Liver (tissue), 9 donors: ENCODE results near the gene PZP. TPM values are rescaled to one million over a fixed set of nuclear protein-coding genes. Genes with fewer than 3 reads are reported as not detected.
A peak's percentile ranks its signal among the peaks of the same experiment; 100 is the strongest.
"Not testable (repeated sequence)": the region's sequence is repeated elsewhere in the genome, so short reads cannot be mapped to it uniquely, and the experiment has no call there.

Source experiments
- DNase-seq: peaks from one replicate; pipeline ENCODE4 v3.0.0-alpha.2; 2017; ENCODE audit warnings: low spot score
- H3K27ac ChIP-seq, 2 donors: one replicate each; pipeline ENCODE4 v1.7.0; 2013; ENCODE audit warnings: inconsistent platforms in 2 of 2, low read length in 2 of 2, control low read depth in 1 of 2, low read depth in 1 of 2, mild to moderate bottlenecking in 1 of 2
- H3K27me3 ChIP-seq, 4 donors: one replicate each; pipeline versions ENCODE4 v1.6.1 to v1.7.0; 2013; ENCODE audit warnings: low read length in 3 of 4, inconsistent platforms in 1 of 4, mild to moderate bottlenecking in 1 of 4, moderate library complexity in 1 of 4; ENCODE audit not compliant: control insufficient read depth in 4 of 4, insufficient read depth in 4 of 4
- H3K36me3 ChIP-seq, 4 donors: one replicate each; pipeline versions ENCODE4 v1.6.1 to v1.7.0; 2013; ENCODE audit warnings: low read length in 3 of 4, mild to moderate bottlenecking in 3 of 4, low read depth in 1 of 4, moderate library complexity in 1 of 4; ENCODE audit not compliant: control insufficient read depth in 4 of 4, insufficient read depth in 3 of 4
- H3K4me1 ChIP-seq, 4 donors: one replicate each; pipeline versions ENCODE4 v1.6.1 to v1.7.0; 2013; ENCODE audit warnings: low read length in 3 of 4, mild to moderate bottlenecking in 3 of 4, moderate library complexity in 1 of 4; ENCODE audit not compliant: control insufficient read depth in 4 of 4, insufficient read depth in 4 of 4
- H3K4me3 ChIP-seq, 3 donors: one replicate each; pipeline versions ENCODE4 v1.6.1 to v1.7.0; 2013; ENCODE audit warnings: low read length in 3 of 3, control low read depth in 1 of 3, low read depth in 1 of 3, mild to moderate bottlenecking in 1 of 3
- H3K9ac ChIP-seq, 2 donors: one replicate each; pipeline ENCODE4 v1.7.0; 2013; ENCODE audit warnings: low read length in 2 of 2, mild to moderate bottlenecking in 2 of 2, moderate library complexity in 2 of 2, control low read depth in 1 of 2, low read depth in 1 of 2
- H3K9me3 ChIP-seq, 4 donors: one replicate each; pipeline versions ENCODE4 v1.6.1 to v1.7.0; 2013; ENCODE audit warnings: low read length in 3 of 4; ENCODE audit not compliant: control insufficient read depth in 4 of 4
- EGR1 ChIP-seq, 2 donors: IDR thresholded peaks; 2 replicates each; pipeline ENCODE4 v1.6.1; 2016 to 2018; ENCODE audit warnings: antibody characterized with exemption in 2 of 2, low read depth in 2 of 2
- FOXA2 ChIP-seq: IDR thresholded peaks from 2 replicates; pipeline ENCODE4 v1.6.1; 2016; ENCODE audit warnings: antibody characterized with exemption
- GABPA ChIP-seq, 2 donors: IDR thresholded peaks in 1 of 2; conservative IDR thresholded peaks in 1 of 2; 2 replicates each; pipeline ENCODE4 v1.6.1; 2016; ENCODE audit warnings: antibody characterized with exemption in 2 of 2, mild to moderate bottlenecking in 1 of 2, moderate library complexity in 1 of 2
- HNF4A ChIP-seq, 2 donors: conservative IDR thresholded peaks; 2 replicates each; pipeline ENCODE4 v1.6.1; 2016; ENCODE audit warnings: antibody characterized with exemption in 2 of 2, mild to moderate bottlenecking in 2 of 2
- HNF4G ChIP-seq: IDR thresholded peaks from 2 replicates; pipeline ENCODE4 v1.6.1; 2016; ENCODE audit warnings: antibody characterized with exemption
- MAX ChIP-seq: IDR thresholded peaks from 2 replicates; pipeline ENCODE4 v1.6.1; 2016; ENCODE audit warnings: antibody characterized with exemption
- RAD21 ChIP-seq, 2 donors: IDR thresholded peaks; 2 replicates each; pipeline ENCODE4 v1.6.1; 2016; ENCODE audit warnings: antibody characterized with exemption in 2 of 2, mild to moderate bottlenecking in 2 of 2
- RXRA ChIP-seq, 2 donors: IDR thresholded peaks; 2 replicates each; pipeline ENCODE4 v1.6.1; 2017 to 2018; ENCODE audit warnings: antibody characterized with exemption in 2 of 2, mild to moderate bottlenecking in 1 of 2
- SP1 ChIP-seq: IDR thresholded peaks from 2 replicates; pipeline ENCODE4 v1.6.1; 2018; ENCODE audit warnings: antibody characterized with exemption, mild to moderate bottlenecking
- TAF1 ChIP-seq: conservative IDR thresholded peaks from 2 replicates; pipeline ENCODE4 v1.6.1; 2016; ENCODE audit warnings: antibody characterized with exemption, mild to moderate bottlenecking
- YY1 ChIP-seq: IDR thresholded peaks from 2 replicates; pipeline ENCODE4 v1.6.1; 2016; ENCODE audit warnings: antibody characterized with exemption, mild to moderate bottlenecking
- ZBTB33 ChIP-seq: IDR thresholded peaks from 2 replicates; pipeline ENCODE4 v1.6.1; 2016; ENCODE audit warnings: antibody characterized with exemption
- WGBS: extraction: QIAGEN DNeasy Blood & Tissue Kit; methylation state at CpG from one replicate; pipeline ENCODE4 v1.1.7; 2013; 5-methylcytosine and 5-hydroxymethylcytosine counted together
- polyA plus RNA-seq, 2 donors: library from polyadenylated mRNA; stranded (reverse) in 1 of 2; unstranded in 1 of 2; fragments of 200-250 nt in 1 of 2; fragments of >200 nt in 1 of 2; fragmentation: Nextera tagmentation in 1 of 2; extraction: Ambion mirVana in 1 of 2; gene quantifications; one replicate each; pipeline versions ENCODE4 v1.2.1 to v1.2.3, GENCODE V29; 2013 to 2015
- total RNA-seq, 2 donors: library from RNA; depleted of rRNA; stranded (reverse); fragments of >200 nt; gene quantifications; one replicate each; pipeline ENCODE4 v1.2.3, GENCODE V29; 2014
- TF ChIP-seq, protein P1 (sequence below): fragments of 150-350 bp; IDR thresholded peaks from 2 replicates; pipeline ENCODE4 v1.5.1; 2017; ENCODE audit warnings: improper control_type of control experiment, low read depth, low read length; ENCODE audit not compliant: missing input control
- donor health status: healthy.
- donor health status: healthy.
- donor health status: healthy.
- donor health status: healthy.
- donor health status: healthy.

The PZP gene
- total and polyA plus RNA-seq, 4 donors, result 0.05 to 18.7 (median 2.8) TPM

DNA sequence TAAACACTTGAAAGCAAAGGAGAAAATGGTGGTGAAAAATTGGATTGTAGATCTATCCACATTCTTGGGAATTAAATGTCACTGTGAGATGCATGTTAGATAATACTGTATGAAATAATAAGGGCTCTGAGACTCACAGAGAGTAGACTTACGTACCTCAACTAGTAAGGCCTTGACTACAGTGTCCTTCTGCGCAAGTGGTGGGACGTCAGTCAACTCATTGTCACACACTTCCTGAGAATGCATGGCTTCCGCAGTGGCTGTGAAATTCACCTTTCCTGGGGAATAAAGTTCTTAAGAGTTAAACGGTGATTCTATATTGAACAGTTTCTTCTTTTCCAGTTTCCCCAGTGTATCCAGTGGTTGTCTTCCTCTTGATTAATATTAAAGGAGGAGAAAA, 32.6 kb upstream of the PZP start:
- peak overlapping the region; percentile 61 to 65 for H3K27ac ChIP-seq
- no peaks in the 10 kb centered on the region for H3K27me3 ChIP-seq
- peak overlapping the region in 1 of 3 donors; percentile 53 for H3K4me3 ChIP-seq
- TF ChIP-seq TAF1, result no peak
- no peak for DNase-seq
- no peaks in the 10 kb centered on the region for H3K36me3 ChIP-seq
- peaks cover 2 to 11% (median 6%) of the 10 kb centered on the region in 4 donors for H3K4me1 ChIP-seq
- no peaks in the 10 kb centered on the region for H3K9me3 ChIP-seq
- peak overlapping the region in 1 of 2 donors; percentile 58 for H3K9ac ChIP-seq
- WGBS, result 80% methylated on average over 5 of the region's 5 CpGs

- WGBS, result 27% methylated on average over 30 of the region's 33 CpGs
- TF ChIP-seq RAD21 (IDR thresholded peaks at IDR 0.05) (peak in 1 of 2 donors; percentile 43), YY1 (peak; percentile 38), MAX (peak; percentile 15)
- not testable (repeated sequence) for H3K27me3 ChIP-seq, H3K36me3 ChIP-seq, H3K9me3 ChIP-seq, DNase-seq
- peak overlapping the region; percentile 48 to 53 (median 50) for H3K4me3 ChIP-seq
- H3K9ac ChIP-seq, result peak overlapping the region in 1 of 2 donors; percentile 58
- H3K27ac ChIP-seq, result peak overlapping the region; percentile 61 to 65
- peaks cover 2 to 11% (median 6%) of the 10 kb centered on the region in 4 donors for H3K4me1 ChIP-seq
Observed at GRCh38 chr12:9240004-9240635, 31.9 kb upstream of the PZP start.

- no peak overlapping the region for H3K4me3 ChIP-seq
- H3K36me3 ChIP-seq, result no peaks in the 10 kb centered on the region
- TF ChIP-seq ZBTB33, result no peak
- no peak for TF ChIP-seq HNF4A (conservative IDR thresholded peaks at IDR 0.05)
- TF ChIP-seq TAF1, result no peak
- TF ChIP-seq, protein P1, sequence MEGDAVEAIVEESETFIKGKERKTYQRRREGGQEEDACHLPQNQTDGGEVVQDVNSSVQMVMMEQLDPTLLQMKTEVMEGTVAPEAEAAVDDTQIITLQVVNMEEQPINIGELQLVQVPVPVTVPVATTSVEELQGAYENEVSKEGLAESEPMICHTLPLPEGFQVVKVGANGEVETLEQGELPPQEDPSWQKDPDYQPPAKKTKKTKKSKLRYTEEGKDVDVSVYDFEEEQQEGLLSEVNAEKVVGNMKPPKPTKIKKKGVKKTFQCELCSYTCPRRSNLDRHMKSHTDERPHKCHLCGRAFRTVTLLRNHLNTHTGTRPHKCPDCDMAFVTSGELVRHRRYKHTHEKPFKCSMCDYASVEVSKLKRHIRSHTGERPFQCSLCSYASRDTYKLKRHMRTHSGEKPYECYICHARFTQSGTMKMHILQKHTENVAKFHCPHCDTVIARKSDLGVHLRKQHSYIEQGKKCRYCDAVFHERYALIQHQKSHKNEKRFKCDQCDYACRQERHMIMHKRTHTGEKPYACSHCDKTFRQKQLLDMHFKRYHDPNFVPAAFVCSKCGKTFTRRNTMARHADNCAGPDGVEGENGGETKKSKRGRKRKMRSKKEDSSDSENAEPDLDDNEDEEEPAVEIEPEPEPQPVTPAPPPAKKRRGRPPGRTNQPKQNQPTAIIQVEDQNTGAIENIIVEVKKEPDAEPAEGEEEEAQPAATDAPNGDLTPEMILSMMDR, result no peak
- H3K9me3 ChIP-seq, result no peaks in the 10 kb centered on the region
- H3K9ac ChIP-seq, result no peak overlapping the region
- DNase-seq, result no peak
- no peak overlapping the region for H3K27ac ChIP-seq
- WGBS, result 97% methylated on average over 1 of the region's 1 CpG
- no peaks in the 10 kb centered on the region for H3K27me3 ChIP-seq
- no peaks in the 10 kb centered on the region for H3K4me1 ChIP-seq
Observed at GRCh38 chr12:9237286-9237685, 29.1 kb upstream of the PZP start.

DNA sequence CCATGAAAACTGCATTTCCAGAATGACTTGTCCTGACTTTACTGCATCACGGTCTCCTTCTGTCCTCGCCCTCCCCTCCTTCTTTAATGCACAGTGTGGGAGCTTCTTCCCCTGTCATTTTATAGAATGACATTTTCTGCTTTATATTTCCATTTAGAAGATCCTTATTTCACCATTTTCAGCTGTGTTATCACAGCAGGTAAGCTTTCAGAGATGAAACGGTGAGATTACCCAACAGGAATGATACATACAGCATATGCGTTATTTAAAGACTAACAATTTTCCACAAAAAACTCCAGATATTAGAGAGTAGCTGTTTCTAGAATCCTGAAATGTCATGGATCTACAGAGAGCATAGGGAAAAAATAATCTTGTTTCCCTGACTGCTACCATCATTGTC, 27.3 kb upstream of the PZP start:
- WGBS, result 96% methylated on average over 4 of the region's 4 CpGs
- no peaks in the 10 kb centered on the region for H3K9me3 ChIP-seq
- DNase-seq, result no peak
- H3K36me3 ChIP-seq, result no peaks in the 10 kb centered on the region
- no peaks in the 10 kb centered on the region for H3K27me3 ChIP-seq
- no peak overlapping the region for H3K27ac ChIP-seq
- no peak overlapping the region for H3K4me3 ChIP-seq
- H3K4me1 ChIP-seq, result no peaks in the 10 kb centered on the region
- TF ChIP-seq HNF4A (conservative IDR thresholded peaks at IDR 0.05), result no peak
- no peak for TF ChIP-seq EGR1 (IDR thresholded peaks at IDR 0.05; ENCODE audit: low read depth in 2 of 2)
- TF ChIP-seq YY1, result no peak
- TF ChIP-seq SP1, result no peak
- no peak for TF ChIP-seq HNF4G
- TF ChIP-seq RAD21 (IDR thresholded peaks at IDR 0.05), result no peak
- no peak for TF ChIP-seq GABPA (IDR thresholded peaks at IDR 0.05 in 1 of 2, conservative IDR thresholded peaks at IDR 0.05 in 1 of 2)
- no peak for TF ChIP-seq ZBTB33
- no peak for TF ChIP-seq TAF1
- no peak for TF ChIP-seq FOXA2
- TF ChIP-seq RXRA (IDR thresholded peaks at IDR 0.05), result no peak
- H3K9ac ChIP-seq, result no peak overlapping the region
